ENCODE data around the gene HOXD12.

Gene HOXD12

DNA sequence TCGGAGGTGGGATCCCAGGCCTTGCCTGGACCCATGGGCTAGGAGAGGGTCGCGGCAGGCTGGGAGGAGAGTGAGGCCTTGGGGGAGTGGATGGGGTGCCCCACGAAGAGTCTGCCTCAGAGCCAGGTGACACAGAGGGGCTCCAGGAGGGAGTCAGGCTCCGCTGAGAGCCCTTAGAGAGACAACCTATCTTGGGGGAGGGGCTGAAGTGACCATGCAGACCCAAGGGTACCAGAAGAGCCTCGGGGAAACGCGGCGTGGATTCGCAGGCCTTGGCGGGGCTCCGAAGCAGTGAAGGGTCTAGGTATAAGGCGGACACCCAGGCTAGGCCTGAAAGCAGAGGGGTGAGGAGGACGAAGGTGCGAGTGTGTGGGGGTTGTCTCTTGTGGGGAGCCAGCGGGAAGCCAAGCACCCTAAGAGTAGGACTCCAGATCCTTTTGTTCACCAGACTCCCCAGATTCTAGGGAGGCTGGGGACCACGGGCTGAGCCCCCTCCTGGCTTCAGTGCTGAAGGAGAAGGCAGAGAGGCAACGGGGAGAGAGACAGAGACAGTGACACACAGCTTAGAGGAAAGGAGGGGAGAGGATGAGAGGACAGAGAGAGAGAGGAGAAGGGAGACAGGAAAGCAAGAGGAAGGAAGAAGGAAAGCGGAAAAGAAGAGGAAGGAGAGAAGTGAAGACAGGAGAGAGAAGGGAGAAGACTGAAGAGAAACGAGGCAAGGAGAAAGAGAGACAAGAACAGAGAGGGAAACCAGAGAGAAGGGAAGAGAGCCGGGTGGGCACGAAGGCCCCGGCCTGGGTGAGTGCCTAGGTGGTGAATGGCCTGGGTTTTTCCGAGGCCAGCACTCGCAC is 6.4 kb downstream of the HOXD12 start:
- no peak for DNase-seq (ENCODE audit: low spot score)

- DNase-seq (ENCODE audit: low spot score) = no peak
Observed at GRCh38 chr2:176106581-176107539, 7.3 kb downstream of the HOXD12 start, which contains the start of gene HOXD11. Gene HOXD11 (plus strand): TSS chr2:176107280. CDS start chr2:176107356, 76 bp downstream.

DNA sequence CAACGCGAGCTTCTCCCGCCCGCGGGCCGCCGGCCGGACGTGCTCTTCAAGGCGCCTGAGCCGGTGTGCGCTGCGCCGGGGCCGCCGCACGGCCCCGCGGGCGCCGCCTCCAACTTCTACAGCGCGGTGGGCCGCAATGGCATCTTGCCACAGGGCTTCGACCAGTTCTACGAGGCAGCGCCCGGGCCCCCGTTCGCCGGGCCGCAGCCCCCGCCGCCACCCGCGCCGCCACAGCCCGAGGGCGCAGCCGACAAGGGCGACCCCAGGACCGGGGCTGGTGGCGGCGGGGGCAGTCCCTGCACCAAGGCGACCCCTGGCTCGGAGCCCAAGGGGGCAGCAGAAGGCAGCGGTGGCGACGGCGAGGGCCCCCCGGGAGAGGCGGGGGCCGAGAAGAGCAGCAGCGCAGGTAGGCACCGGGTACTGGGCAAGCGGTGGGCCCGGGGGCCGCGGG is 8.2 kb downstream of the HOXD12 start:
- DNase-seq (ENCODE audit: low spot score) = no peak

DNA sequence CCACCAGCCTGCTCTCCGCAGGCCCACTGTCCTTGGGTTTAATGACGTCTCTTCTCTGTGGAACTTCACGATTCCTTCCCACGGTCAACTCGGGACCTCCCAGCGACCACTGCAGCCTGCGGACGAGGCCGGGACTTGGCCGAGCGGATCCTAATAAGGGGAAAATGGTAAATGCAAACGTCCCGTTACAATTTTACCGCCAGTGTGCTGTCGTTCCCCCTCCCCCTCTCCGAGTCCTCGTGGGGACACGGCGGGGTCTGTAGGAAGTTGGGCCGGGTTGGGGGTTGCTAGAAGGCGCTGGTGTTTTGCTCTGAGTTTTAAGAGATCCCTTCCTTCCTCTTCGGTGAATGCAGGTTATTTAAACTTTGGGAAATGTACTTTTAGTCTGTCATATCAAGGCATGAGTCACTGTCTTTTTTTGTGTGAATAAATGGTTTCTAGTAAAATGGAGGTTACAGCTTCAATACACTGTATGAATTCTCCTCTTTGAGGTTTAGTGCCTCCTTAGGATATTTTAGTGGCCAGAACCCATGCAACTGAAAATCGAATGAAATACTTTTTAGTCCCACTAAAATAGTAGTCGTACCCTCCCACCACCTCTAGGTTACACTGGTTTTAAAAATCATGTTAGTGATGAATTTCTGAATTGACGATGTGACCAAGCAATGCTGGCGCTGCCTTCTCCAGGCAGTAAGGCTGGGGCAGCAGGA is 9.8 kb downstream of the HOXD12 start:
- DNase-seq (ENCODE audit: low spot score) = no peak

GRCh38 chr2:176109946-176110345 is 10.4 kb downstream of the HOXD12 start:
- DNase-seq (ENCODE audit: low spot score) = no peak

- DNase-seq (ENCODE audit: low spot score) = no peak
Observed at GRCh38 chr2:176110415-176111308, 11.1 kb downstream of the HOXD12 start.

DNA sequence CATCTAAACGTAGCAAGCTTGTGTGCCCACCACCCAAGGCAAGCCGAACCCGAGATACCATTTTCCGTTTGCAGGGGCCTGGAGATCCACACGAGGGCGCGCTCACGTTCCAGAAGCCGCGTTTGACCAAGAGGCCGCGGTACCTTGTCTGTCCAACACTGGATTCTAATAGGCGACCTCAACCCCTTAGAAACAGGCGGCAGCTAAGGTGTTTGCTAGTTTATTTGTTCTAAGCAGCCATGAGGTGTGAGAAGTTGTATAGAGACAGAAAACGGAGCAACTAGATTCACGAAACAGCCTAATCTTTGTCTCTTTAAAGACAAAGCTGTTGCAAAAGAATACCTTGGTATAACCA is 11.7 kb downstream of the HOXD12 start:
- DNase-seq (ENCODE audit: low spot score) = peak; percentile 52

DNA sequence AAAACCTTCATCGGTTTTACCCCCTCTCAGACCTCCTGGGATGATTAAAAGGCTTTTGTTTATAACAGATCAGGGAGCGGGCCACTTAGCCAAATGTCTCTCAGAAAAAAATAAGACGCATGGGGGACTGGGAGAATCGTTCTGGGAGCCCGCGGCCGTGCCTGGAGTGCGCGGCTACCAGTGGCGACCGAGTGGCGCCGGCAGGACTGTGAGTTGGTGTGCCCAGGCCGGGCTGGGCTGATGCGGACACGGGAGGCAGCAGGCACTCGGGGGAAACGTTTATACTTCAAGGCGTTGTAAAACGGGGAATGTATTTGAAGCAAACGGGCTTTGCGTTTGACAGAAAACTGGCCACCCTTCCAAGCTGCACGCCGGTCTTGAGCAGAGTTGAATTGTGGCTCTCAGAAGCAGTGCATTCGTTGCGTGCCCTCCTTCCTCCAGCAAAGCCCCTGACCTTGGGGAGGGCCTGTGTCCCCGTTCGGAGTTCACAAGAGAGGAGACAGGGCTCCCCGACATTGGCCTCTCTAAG is 12.3 kb downstream of the HOXD12 start:
- no peak for DNase-seq (ENCODE audit: low spot score)

DNA sequence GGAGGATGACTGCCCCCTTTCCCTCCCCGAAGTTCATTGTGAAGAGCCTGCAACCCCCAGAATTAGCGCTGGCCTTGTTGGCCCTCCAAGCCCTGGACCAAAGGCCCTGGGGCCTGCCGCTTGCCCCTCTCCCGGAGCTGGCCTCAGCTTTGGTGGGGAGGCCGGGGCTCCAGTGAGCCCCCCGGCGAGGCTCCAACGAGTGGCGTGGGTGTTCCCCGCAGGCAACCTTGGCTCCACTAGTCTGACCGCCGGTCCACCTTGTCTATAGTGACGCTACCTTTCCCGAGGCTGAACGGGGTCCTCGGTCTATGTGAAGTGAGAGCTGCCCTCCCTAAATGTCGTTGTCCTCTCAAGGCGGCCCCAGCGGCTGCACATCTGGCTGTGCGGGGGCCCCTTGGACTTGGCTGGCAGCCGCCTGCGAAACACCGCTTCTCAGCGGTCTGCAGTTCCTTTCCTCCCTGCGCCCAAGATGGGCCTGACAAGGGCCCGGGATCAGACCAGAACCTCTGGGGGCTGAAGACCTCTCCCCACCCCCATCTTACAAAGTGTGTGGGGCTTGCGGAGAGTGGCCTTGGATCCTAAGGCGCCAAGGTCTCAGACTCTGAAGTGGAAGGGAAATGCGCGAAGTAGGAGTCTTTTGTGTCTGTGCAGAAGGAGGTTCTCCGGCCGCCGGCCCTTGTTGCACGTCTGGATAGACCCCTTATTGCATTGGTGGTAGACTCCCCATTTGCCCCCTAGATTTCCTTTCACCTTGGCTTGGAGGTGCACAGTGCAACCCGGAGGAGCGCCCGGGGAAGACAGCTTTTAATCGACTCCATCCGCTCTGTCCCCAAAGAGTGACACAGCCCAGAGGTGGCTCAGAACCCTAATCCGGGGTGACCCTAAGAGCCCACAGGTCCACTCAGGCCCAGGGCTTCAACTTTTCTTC is 13.0 kb downstream of the HOXD12 start:
- DNase-seq (ENCODE audit: low spot score) = no peak

- DNase-seq (ENCODE audit: low spot score) = no peak
Observed at GRCh38 chr2:176114120-176114929, 14.7 kb downstream of the HOXD12 start.

DNA sequence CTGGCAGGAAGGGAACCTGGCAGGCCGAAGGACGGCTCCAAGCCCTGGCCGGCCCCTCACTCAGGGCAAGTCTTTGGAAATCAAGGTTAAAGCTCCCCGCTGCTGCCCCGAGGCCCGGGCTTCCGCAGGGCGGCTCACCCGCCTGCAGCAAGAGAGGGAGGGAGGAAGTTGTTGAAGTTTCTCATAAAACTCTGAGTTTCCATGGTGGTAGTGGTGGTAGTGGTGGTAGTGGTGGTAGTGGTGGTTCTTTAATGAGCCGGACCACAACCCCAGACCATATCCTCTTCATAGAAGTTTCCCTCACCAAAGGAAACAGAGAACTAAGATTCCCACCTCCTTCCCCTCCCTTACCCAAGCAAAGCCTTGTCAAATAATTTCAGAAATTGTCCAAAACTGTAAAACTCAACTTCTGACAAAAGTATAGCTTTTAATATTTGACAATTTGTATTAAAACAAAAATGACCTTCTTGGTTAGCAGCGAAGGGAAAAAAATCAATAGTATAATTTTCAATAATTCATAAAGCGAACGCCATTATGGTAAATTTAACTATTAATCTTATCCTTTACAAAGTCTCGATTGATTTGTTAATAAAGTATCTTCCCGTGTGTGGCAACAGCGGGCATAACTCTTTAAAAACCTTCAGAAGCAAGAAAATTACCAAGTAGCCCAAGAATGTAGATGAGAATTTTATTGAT is 15.5 kb downstream of the HOXD12 start:
- no peak for DNase-seq (ENCODE audit: low spot score)

DNA sequence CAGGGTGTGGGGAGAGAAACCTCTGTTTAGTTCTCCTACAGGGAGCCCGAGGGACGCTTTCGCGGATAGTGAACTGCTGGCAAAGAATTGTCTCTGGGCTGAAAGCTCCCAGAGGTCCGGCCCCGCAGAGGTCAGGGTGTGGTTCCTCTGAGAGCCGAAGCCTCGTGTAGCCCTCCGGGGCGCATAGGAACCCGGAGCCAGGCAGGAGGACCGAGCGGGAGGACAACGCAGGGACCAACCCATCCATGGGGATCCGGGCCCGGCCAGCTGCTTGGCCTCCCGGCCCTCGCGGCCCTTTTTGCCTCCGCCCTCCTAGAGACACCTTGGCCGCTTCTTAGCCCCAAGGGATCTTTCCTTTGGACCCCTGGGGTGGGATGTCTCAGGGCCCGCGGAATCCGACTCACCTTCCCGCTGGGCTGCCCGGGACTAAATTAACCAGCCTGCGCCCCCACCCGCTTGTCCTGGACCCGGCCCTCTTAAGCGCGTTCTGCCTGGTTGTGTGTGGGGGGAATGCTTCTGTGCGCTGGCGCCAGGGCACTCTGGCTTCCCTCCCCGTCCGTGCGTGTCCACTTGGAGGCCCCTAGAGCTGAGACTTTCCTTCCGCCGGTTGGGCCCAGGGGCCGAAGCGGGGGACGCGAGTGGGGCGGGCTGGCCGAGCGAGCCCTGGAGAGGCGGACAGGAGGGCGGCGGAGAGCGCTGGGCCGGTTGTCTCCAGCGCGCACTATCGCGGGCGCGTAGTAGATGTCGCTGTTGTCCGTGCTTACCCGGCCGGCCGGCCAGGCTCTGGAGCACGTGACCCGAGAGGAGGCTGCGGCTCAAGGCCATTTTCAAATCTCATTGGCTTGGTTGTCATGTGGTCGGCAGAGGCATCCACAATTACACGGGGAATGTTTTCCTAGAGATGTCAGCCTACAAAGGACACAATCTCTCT is 16.6 kb downstream of the HOXD12 start, which contains the start of gene HOXD10:
Gene HOXD10, plus strand, starts transcription at position 896 of the 931 bp plus-strand sequence. CDS start 56 bp downstream, outside the sequence.
- no peak for DNase-seq (ENCODE audit: low spot score)

GRCh38 chr2:176117162-176117822 is 17.7 kb downstream of the HOXD12 start:
- DNase-seq (ENCODE audit: low spot score) = no peak

DNA sequence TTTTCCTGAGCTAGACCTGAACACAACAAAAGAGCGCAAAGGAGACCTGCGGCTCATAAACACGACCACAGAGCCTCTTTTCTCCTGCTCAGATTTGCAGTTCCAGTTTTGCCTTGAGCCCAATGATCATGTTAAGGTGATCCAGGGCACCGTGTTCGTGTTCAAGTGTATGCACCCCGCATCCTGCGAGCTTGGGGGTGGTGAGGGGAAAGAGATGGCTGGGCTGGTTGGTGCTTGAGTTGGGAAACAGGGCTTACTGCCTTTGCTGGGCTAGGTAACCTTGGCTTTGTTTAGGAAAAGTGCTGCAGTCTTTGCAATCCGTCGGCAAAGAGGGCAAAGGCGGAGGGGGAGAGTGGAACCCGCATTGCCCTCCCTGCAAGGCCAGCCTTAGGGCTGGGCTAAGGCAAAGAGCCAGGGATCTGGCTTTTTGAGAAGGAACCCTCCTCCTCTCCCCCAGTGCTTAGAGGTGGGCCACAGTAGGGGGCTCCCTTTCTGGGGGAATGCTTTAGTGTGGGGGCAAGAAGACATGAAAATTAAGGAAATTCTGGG is 18.3 kb downstream of the HOXD12 start:
- DNase-seq (ENCODE audit: low spot score) = no peak

- DNase-seq (ENCODE audit: low spot score) = peak; percentile 77
Observed at GRCh38 chr2:176118601-176119339, 19.2 kb downstream of the HOXD12 start.
